NCI-H526 (cell line): Measurements from ENCODE around the gene LLPH.

Experiments
- DNase-seq, 2 experiments: peaks; one replicate each; lab custom pipeline; 2025; lab: John Stamatoyannopoulos, UW

Gene LLPH

GRCh38 chr12:66090157-66090556 lies 40.4 kb downstream of the LLPH start:
- DNase-seq = no peak

GRCh38 chr12:66087365-66087943 lies 43.1 kb downstream of the LLPH start:
- peak; percentile 36 to 74 for DNase-seq

GRCh38 chr12:66085998-66086397 lies 44.6 kb downstream of the LLPH start:
- no peak for DNase-seq

GRCh38 chr12:66085213-66085612 lies 45.3 kb downstream of the LLPH start:
- no peak for DNase-seq

GRCh38 chr12:66083766-66084165 lies 46.8 kb downstream of the LLPH start:
- no peak for DNase-seq

GRCh38 chr12:66082744-66083143 lies 47.8 kb downstream of the LLPH start:
- DNase-seq = no peak

GRCh38 chr12:66080791-66081190 lies 49.8 kb downstream of the LLPH start:
- no peak for DNase-seq

- no peak for DNase-seq
These were observed 53.0 kb downstream of the LLPH start for GRCh38 chr12:66077542-66077941.

GRCh38 chr12:66074561-66074960 lies 56.0 kb downstream of the LLPH start:
- no peak for DNase-seq

- no peak for DNase-seq
These were observed 58.0 kb downstream of the LLPH start for GRCh38 chr12:66072566-66072965.

GRCh38 chr12:66072135-66072534 lies 58.4 kb downstream of the LLPH start:
- DNase-seq = no peak

- DNase-seq = no peak
These were observed 59.0 kb downstream of the LLPH start for GRCh38 chr12:66071549-66071948.

GRCh38 chr12:66070378-66071120 lies 60.0 kb downstream of the LLPH start:
- no peak for DNase-seq

GRCh38 chr12:66066929-66067523 lies 63.5 kb downstream of the LLPH start:
- no peak for DNase-seq
